GM13977 (cell line): ENCODE results near the gene C20orf141.
"Not testable (repeated sequence)": the region's sequence is repeated elsewhere in the genome, so short reads cannot be mapped to it uniquely, and the experiment has no call there.

Experiments used
- DNase-seq: peaks from one replicate; pipeline ENCODE4 v3.0.0; 2012; ENCODE audit warnings: low spot score
- in situ Hi-C: fragments of 300-500 bp; cut with MboI; formaldehyde crosslinking; loops from one replicate; pipeline ENCODE4 v1.12.0; 2022; ENCODE audit warnings: low sequenced_read_pairs, low pct_unique_long_range_greater_than_20kb, mixed read lengths, inconsistent platforms; ENCODE audit not compliant: unreplicated experiment
- TF ChIP-seq, protein P1 (sequence below): IDR thresholded peaks from 2 replicates; pipeline ENCODE4 v1.5.1; 2012; ENCODE audit warnings: mild to moderate bottlenecking, control low read depth; ENCODE audit not compliant: insufficient read depth; ENCODE audit errors: extremely low read depth, missing control alignments

Gene C20orf141

DNA sequence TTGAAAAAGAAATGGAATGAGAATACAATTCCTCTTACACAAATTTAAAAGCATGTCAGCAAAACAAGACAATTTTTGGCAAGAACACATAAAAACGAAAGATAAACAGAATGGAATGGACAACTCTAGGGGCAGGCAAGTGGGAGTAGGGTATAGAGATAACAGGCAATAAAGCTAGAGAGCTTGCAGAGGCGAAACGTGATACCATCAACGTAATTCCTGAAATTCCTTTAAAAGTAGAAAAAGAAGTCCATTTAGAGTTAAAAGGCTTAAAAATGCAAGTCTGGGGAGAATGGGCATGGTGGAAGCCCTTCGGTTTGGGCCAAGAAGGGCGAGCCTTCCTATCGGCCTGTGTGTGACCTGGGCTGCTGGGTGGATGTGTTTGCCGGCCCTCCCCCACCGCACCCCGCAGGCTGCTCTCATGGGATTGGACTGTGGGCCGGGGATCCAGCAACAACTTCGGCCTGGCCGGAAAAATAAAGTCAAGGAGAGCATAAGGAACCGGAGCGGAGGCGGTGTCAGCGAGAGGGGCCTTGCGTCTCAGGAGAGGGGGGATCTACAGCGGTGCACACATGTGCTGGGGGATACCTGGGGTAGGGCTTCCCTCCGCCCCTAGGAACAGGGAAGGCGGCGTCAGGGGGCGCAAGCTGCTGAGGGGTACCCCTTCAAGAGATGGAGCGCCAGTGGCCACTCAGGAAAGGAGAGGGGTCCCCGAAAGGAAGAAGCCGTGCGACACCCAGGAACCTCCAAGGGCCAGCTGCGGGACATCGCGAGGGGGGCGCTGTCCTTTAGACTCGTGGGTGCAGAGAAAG, 5.5 kb downstream of the C20orf141 start:
- TF ChIP-seq, protein P1, sequence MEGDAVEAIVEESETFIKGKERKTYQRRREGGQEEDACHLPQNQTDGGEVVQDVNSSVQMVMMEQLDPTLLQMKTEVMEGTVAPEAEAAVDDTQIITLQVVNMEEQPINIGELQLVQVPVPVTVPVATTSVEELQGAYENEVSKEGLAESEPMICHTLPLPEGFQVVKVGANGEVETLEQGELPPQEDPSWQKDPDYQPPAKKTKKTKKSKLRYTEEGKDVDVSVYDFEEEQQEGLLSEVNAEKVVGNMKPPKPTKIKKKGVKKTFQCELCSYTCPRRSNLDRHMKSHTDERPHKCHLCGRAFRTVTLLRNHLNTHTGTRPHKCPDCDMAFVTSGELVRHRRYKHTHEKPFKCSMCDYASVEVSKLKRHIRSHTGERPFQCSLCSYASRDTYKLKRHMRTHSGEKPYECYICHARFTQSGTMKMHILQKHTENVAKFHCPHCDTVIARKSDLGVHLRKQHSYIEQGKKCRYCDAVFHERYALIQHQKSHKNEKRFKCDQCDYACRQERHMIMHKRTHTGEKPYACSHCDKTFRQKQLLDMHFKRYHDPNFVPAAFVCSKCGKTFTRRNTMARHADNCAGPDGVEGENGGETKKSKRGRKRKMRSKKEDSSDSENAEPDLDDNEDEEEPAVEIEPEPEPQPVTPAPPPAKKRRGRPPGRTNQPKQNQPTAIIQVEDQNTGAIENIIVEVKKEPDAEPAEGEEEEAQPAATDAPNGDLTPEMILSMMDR, result no peak
- in situ Hi-C loops, result no loop called here
- DNase-seq, result no peak

- TF ChIP-seq, protein P1, result no peak
- DNase-seq, result no peak
- in situ Hi-C loops, result no loop called here
Measured at GRCh38 chr20:2820896-2821869, 6.4 kb downstream of the C20orf141 start.

DNA sequence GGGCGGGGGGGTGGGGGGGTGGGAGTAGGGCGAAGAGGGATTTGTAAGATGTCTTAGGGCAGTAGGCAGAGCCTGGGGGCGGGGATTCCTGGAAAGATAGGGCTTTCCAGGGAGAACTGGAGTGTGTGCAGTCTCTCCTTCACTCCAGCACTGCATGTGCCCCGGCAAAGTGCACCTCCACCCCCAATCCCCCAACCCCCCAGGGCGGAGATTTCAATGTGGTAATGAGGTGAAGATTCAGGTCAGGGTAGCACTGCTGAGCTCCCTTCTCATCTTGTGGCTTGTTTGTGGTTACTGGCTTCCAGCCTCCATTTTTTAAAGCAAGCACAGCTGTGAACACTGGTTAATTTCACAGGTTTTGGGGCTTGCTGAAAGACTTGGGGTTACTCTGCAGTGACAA, 7.3 kb downstream of the C20orf141 start:
- TF ChIP-seq, protein P1, result no peak
- no peak for DNase-seq
- in situ Hi-C loops, result no loop called here

DNA sequence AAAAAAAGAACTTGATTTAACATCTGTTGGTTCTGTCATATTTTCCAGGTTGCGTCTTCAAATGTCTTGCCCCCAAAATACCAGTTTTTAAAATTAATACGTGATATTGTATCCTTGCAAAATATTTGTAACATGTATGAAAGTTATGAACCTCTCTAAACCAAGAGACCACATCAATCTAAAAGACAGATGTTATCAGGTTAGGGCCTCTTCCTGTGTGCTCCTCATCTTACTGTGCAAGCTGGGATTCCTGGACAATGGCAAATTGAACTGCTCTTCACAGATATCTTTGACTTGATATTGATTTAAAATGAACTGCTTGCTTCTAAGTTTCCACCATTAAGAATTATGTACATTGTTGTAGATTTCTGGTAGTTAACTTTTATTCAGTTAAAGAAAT, 11.0 kb downstream of the C20orf141 start:
- TF ChIP-seq, protein P1, result no peak
- DNase-seq, result no peak
- in situ Hi-C loops, result no loop called here

GRCh38 chr20:2826655-2827054, 11.9 kb downstream of the C20orf141 start:
- TF ChIP-seq, protein P1, result no peak
- no peak for DNase-seq
- in situ Hi-C loops, result no loop called here

GRCh38 chr20:2829376-2829775, 14.6 kb downstream of the C20orf141 start:
- TF ChIP-seq, protein P1, result no peak
- no peak for DNase-seq
- in situ Hi-C loops, result no loop called here

- in situ Hi-C loops, DNase-seq: not testable (repeated sequence)
Measured at GRCh38 chr20:2831206-2831605, 16.4 kb downstream of the C20orf141 start.
